ENCODE data around the gene ACCSL. TPM values are rescaled to one million over a fixed set of nuclear protein-coding genes. Genes with fewer than 3 reads are reported as not detected.

ACCSL gene
- total RNA-seq, 2 donors from 2014 or later: not detected

DNA sequence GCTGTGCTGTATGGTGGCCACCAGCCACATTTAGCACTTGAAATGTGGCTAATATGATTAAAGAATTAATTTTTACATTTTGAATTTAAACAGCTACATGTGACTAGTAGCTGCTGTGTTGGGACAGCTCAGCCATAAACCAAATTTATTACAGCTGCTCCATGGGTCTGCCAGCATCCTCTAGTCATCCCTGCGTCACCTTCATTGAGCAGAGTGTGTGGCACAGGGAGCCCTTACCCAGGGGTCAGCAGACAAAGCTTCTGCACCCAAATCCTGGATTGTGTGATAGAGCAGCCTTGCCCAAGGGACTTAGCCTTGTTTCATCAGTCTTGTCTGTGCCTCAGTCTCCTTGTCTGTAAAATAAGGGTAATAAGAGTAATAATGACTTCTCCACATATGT lies 19.4 kb upstream of the ACCSL start:
- no peak overlapping the region for H3K27ac ChIP-seq
- WGBS, 2 donors: 90 to 100% methylated on average over 1 of the region's 1 CpG
- no peak for ATAC-seq

DNA sequence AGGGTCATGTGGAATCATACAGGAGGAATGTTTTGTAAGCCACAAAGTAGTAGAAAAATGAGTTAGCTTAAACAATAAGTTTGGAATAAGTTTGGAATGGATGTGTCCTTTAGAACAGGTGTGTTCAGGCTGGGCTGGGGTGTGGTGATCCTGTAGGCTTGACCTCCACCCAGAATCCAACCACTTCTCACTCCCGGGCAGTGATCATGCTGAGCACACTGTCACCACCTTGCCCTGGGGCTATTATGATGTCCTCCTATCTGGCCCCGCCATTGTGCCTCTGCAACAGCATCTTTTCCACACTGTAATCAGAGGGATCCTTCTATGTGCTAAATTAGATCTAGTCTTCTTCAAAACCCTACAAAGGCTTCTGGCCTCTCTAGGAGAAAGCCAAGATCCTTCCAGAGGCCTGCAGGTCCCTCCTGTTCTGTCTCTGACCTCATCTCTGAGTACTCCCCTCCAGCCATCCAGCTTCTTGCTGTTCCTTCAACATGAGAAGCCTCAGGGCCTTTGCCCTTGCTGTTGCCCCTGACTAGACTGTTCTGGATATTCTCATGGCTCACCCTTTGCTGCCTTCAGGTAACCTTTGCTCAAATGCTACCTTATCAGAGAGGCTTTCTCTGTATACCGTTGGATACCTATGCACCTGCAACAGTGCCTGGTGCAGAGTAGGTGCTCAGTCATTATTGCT lies 18.8 kb upstream of the ACCSL start:
- H3K27ac ChIP-seq: no peak overlapping the region
- H3K36me3 ChIP-seq (replicated peaks in 1 of 2; ENCODE audit: insufficient read depth in 1 of 2, low read depth in 2 of 2): no peaks in the 10 kb centered on the region
- 72 to 93% methylated on average over 3 of the region's 3 CpGs for WGBS, 2 donors
- no peak for DNase-seq
- no peaks in the 10 kb centered on the region for H3K9me3 ChIP-seq
- no peaks in the 10 kb centered on the region for H3K27me3 ChIP-seq
- intact Hi-C loops (cut with DNase I): no loop called here
- H3K4me3 ChIP-seq: no peak overlapping the region
- TF ChIP-seq, protein P1, sequence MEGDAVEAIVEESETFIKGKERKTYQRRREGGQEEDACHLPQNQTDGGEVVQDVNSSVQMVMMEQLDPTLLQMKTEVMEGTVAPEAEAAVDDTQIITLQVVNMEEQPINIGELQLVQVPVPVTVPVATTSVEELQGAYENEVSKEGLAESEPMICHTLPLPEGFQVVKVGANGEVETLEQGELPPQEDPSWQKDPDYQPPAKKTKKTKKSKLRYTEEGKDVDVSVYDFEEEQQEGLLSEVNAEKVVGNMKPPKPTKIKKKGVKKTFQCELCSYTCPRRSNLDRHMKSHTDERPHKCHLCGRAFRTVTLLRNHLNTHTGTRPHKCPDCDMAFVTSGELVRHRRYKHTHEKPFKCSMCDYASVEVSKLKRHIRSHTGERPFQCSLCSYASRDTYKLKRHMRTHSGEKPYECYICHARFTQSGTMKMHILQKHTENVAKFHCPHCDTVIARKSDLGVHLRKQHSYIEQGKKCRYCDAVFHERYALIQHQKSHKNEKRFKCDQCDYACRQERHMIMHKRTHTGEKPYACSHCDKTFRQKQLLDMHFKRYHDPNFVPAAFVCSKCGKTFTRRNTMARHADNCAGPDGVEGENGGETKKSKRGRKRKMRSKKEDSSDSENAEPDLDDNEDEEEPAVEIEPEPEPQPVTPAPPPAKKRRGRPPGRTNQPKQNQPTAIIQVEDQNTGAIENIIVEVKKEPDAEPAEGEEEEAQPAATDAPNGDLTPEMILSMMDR (IDR thresholded peaks at IDR 0.05): no peak
- TF ChIP-seq POLR2A (IDR thresholded peaks at IDR 0.05): no peak
- H3K4me1 ChIP-seq: peaks cover 4% of the 10 kb centered on the region
- ATAC-seq: no peak

More for the DNA sequence above, 19.4 kb upstream of the ACCSL start:
- intact Hi-C loops (cut with DNase I): no loop called here
- H3K9me3 ChIP-seq: no peaks in the 10 kb centered on the region
- H3K4me3 ChIP-seq: no peak overlapping the region
- TF ChIP-seq, protein P1 (IDR thresholded peaks at IDR 0.05): no peak
- no peak for TF ChIP-seq POLR2A (IDR thresholded peaks at IDR 0.05)
- DNase-seq: no peak
- H3K4me1 ChIP-seq: peaks cover 4% of the 10 kb centered on the region
- H3K27me3 ChIP-seq: no peaks in the 10 kb centered on the region
- no peaks in the 10 kb centered on the region for H3K36me3 ChIP-seq (replicated peaks in 1 of 2; ENCODE audit: insufficient read depth in 1 of 2, low read depth in 2 of 2)

DNA sequence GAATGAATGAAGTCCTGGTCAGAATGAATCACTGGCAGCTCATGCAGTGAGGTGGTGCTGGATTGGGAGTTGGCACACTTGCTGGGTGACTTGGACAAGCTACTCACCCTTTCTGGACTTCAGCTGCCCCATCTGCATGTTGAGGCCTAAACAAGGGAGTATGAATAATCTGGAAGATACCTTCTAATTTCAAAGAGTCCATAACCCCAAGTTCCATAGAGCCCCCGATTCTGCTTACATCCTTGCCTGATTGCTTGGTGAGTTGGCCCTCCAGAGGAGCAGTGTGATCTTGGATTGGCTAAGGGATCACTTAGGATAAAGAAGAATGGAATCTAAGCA lies 18.3 kb upstream of the ACCSL start:
- no peaks in the 10 kb centered on the region for H3K9me3 ChIP-seq
- no peak for TF ChIP-seq POLR2A (IDR thresholded peaks at IDR 0.05)
- TF ChIP-seq, protein P1 (IDR thresholded peaks at IDR 0.05): no peak
- no peak overlapping the region for H3K27ac ChIP-seq
- H3K4me3 ChIP-seq: no peak overlapping the region
- WGBS, 2 donors: 88 to 95% methylated on average over 1 of the region's 1 CpG
- peaks cover 4% of the 10 kb centered on the region for H3K4me1 ChIP-seq
- ATAC-seq (no peak), DNase-seq (no peak)
- H3K27me3 ChIP-seq: no peaks in the 10 kb centered on the region
- intact Hi-C loops (cut with DNase I): no loop called here
- H3K36me3 ChIP-seq (replicated peaks in 1 of 2; ENCODE audit: insufficient read depth in 1 of 2, low read depth in 2 of 2): no peaks in the 10 kb centered on the region

DNA sequence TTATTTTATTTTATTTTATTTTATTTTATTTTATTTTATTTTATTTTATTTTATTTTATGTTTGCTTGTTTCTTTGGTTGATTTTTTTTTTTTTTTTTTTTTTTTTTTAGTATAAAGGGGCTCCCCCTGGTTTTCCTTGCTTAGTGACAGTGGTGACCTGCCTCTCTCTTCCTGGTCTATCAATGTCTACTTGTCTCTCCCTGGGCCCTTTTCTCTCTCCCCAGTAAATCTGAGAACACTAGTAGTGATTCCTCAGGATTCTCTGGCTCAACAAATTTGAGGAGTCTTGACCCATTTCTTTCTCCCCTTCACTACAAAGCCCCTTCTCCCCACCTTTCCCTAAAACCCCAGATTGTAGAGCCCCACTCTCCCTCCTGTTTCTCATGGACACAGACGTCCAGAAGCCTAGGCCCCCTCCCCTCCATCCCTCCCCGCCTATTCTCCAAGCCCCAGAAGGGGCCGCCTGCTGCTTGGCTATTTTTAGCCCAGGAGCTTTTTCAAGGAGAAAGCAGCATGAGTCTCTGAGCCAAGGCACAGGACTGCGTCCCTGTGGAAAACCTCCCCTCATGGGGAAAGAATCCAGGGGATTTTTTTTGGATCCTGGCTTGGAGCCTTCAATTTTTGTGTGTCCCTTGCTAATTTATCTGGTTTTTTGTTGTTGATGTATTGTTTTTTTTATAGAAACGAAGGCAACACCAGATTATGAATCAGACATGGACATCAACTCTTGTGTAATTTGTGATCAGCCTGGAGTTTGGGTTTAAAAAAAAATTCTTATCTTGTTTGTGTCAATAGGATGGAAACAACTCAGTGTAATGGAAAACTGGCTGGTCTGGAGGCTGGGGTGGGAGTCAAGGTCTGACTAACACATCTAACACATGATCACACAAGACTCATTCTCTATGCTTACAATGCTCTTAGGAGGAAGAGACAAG lies 17.5 kb upstream of the ACCSL start:
- ATAC-seq (peak; percentile 67), DNase-seq (peak in 2 of 4 donors; percentile 28 to 40)
- peak overlapping the region in 2 of 4 donors; percentile 33 to 48 for H3K27ac ChIP-seq
- WGBS, 2 donors: 13 to 29% methylated on average over 5 of the region's 5 CpGs
- no peaks in the 10 kb centered on the region for H3K27me3 ChIP-seq
- intact Hi-C loops (cut with DNase I): no loop called here
- H3K4me3 ChIP-seq: no peak overlapping the region
- no peak for TF ChIP-seq POLR2A (IDR thresholded peaks at IDR 0.05)
- TF ChIP-seq, protein P1 (IDR thresholded peaks at IDR 0.05): no peak
- H3K4me1 ChIP-seq: peaks cover 4% of the 10 kb centered on the region
- no peaks in the 10 kb centered on the region for H3K9me3 ChIP-seq
- H3K36me3 ChIP-seq (replicated peaks in 1 of 2; ENCODE audit: insufficient read depth in 1 of 2, low read depth in 2 of 2): no peaks in the 10 kb centered on the region

All from body of pancreas (tissue), 4 donors.